Nasal cavity respiratory epithelium epithelial cell of viscerocranial mucosa (primary cell): ENCODE measurements around the gene HOMER3. TPM values are rescaled to one million over a fixed set of nuclear protein-coding genes. Genes with fewer than 3 reads are reported as not detected.

Source experiments
- total RNA-seq: library from RNA; depleted of rRNA; stranded (reverse); fragments of >200 nt; gene quantifications from 2 replicates; pipeline ENCODE4 v1.2.3, GENCODE V29; 2014

Gene HOMER3
- total RNA-seq: 48.5 and 126 TPM in 2 replicates

DNA sequence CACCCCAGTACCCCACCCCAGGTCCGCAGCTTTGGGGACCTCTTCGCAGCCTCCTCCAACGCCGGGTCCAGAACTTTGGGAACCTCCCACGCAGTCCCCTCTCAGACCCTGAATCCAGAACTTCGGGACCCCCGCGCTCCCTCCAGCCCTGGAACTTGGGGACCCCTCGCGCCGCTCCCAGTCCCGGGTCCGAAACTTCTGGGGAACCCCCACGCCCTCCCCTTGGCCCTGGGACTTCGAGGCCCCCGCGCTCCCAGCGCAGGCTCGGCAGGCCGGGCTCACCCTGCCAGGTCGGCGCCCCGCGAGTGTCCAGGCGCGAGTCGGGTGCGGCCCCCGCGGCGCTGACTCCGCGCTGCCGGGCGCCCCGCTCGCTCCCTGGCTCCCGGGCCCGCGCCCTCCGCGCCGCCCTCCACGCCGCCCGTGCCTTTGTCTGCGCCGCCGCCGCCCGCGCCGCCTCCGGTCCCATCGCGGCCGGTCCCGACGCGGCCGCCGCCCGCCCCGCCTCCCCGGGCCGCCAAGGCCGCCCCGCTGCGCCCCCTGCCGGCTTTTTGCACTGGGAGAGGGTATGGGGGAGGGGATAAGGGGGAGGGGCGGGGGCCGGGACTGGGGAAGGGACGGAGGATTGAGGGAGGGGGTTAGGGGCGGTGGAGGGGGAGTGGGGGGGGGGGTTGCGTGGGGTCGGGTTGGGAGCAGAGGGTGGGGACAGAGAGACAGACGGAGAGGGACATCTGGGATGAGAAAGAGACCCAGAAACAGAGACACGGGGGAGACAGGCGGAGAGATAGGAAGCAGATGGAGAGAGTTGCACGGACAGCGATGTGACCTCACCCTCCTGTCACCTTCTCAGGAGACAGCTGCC, at the start of gene HOMER3:
Gene HOMER3, minus strand, starts transcription at position 449 of the 859 bp plus-strand sequence. CDS start 2,235 bp downstream, outside the sequence.

DNA sequence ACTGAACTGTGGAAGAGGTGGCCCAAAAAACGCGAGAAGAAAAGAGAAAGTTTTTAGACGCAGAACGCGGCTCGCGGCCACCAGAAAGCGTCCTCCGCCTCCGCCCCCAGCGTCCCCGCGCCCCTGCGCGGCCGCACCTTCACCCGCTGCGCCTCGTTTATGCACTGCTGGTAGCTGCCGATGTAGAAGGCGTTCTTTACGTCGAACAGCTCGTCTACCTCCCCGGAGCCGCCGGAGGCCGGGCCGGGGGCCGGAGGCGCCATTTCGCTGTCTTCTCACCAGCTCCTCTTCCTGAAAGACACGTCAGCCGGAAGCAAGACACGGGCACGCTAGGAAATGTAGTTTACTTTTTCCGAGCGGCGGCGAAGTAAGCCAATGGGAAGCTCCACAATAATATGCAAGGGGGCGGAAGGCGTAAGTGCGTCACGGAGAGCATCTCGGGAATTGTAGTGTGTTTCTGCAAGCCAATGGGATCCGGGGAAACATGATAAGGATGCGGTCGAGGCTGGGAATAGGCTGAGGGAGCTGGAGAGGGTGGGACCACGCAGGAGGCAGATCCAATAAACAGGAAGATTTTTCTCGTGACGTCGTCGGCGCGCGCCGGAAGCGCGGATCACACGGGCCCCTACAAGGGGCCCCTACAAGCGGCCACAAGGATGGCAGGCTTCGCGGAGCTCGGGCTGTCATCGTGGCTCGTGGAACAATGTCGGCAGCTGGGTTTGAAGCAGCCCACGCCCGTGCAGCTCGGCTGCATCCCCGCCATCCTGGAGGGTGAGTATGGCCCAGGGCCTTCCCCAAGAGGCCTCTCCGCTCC, 21.7 kb downstream of the HOMER3 start, which contains the start of the genes COPE and DDX49:
Gene COPE, minus strand, starts transcription at position 302 of the 814 bp plus-strand sequence. Its CDS starts 39 bp downstream, at position 263.
Gene DDX49, plus strand, starts transcription at position 630 of the 814 bp plus-strand sequence. Its CDS starts 27 bp downstream, at position 657.

DNA sequence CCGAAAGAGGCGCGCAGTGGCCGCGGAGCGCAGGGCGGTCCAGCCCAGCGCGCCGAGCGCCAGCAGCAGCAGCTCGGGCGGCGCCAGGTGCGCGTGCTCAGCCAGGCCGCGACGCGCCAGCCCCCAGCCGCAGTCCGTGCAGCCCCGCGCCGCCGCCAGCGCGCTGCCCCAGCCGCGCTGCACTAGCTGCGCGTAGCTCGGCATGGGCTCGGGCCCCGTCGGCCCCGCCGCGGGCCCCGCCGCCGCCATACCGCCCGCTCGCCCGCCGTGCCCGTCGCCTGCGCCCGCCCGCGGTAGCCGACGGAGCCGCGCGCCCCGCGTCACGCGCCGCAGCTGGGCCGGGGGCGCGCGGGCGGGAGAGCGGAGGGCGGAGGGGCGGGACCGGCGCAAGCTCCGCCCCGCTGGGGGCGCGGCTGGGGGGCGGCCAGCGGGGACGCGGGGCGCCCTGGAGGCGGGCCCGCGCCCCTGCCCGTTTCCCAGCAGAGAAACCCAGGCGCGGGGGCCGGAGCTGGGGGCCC, 45.1 kb downstream of the HOMER3 start, which contains the start of gene CERS1:
Gene CERS1, minus strand, starts transcription at position 335 of the 518 bp plus-strand sequence. Its CDS starts 86 bp downstream, at position 249.

Other genes with a start within 250 kb of the HOMER3 start
- gene COMP, start 149.9 kb downstream of the HOMER3 start, total RNA-seq: 0.07 TPM in 1 of 2 replicates, not detected in the other
- 83.4 and 110 TPM in 2 replicates for gene UPF1, start 109.3 kb downstream of the HOMER3 start, total RNA-seq
- 0.43 and 0.68 TPM in 2 replicates for gene CERS1, start 45.1 kb downstream of the HOMER3 start, total RNA-seq
- 148 and 267 TPM in 2 replicates for gene COPE, start 21.8 kb downstream of the HOMER3 start, total RNA-seq
- gene DDX49, start 21.5 kb downstream of the HOMER3 start, total RNA-seq: 54.3 and 69.4 TPM in 2 replicates
- gene SUGP2, start 92.3 kb upstream of the HOMER3 start, total RNA-seq: 19.8 and 38.9 TPM in 2 replicates
- 44.4 and 60.5 TPM in 2 replicates for gene ARMC6, start 92.4 kb upstream of the HOMER3 start, total RNA-seq
- 1.0 and 2.6 TPM in 2 replicates for gene SLC25A42, start 122.8 kb upstream of the HOMER3 start, total RNA-seq
- gene TMEM161A, start 197.3 kb upstream of the HOMER3 start, total RNA-seq: 30.8 and 36.6 TPM in 2 replicates
- gene MEF2B, start 229.0 kb upstream of the HOMER3 start, total RNA-seq: 0.14 and 0.34 TPM in 2 replicates